GM06990 (cell line): ENCODE results near the gene KDM4B.

ENCODE experiments used
- DNase-seq: peaks from one replicate; pipeline ENCODE4 v3.0.0-alpha.2; 2011; ENCODE audit not compliant: insufficient read length; ENCODE audit errors: extremely low read depth
- H3K27me3 ChIP-seq: replicated peaks from 2 replicates; pipeline ENCODE4 v1.6.0; 2011; ENCODE audit warnings: low read length; ENCODE audit not compliant: control insufficient read depth, insufficient read depth
- H3K36me3 ChIP-seq: 2 replicates; pipeline ENCODE4 v1.5.1; 2011; ENCODE audit warnings: low read length; ENCODE audit not compliant: control insufficient read depth, insufficient read depth
- H3K4me3 ChIP-seq: replicated peaks from 2 replicates; pipeline ENCODE4 v1.5.1; 2011; ENCODE audit warnings: low read depth, mild to moderate bottlenecking, control low read depth, low read length
- CTCF ChIP-seq: IDR thresholded peaks from 2 replicates; pipeline ENCODE4 v1.5.1; 2011; ENCODE audit warnings: low read length, control low read depth, mild to moderate bottlenecking, inconsistent platforms; ENCODE audit not compliant: insufficient read depth, poor library complexity, severe bottlenecking

The KDM4B gene

GRCh38 chr19:5102520-5102919 is 133.6 kb downstream of the KDM4B start:
- no peak for DNase-seq
- H3K4me3 ChIP-seq, result no peak overlapping the region
- no peaks in the 10 kb centered on the region for H3K27me3 ChIP-seq
- no peak for TF ChIP-seq CTCF
- peaks cover 2% of the 10 kb centered on the region for H3K36me3 ChIP-seq

- H3K4me3 ChIP-seq, result no peak overlapping the region
- H3K36me3 ChIP-seq, result peaks cover 2% of the 10 kb centered on the region
- no peaks in the 10 kb centered on the region for H3K27me3 ChIP-seq
- DNase-seq, result no peak
- no peak for TF ChIP-seq CTCF
These were observed 134.3 kb downstream of the KDM4B start for GRCh38 chr19:5103061-5103701.

- no peaks in the 10 kb centered on the region for H3K27me3 ChIP-seq
- no peak for TF ChIP-seq CTCF
- no peak overlapping the region for H3K4me3 ChIP-seq
- peaks cover 2% of the 10 kb centered on the region for H3K36me3 ChIP-seq
- no peak for DNase-seq
These were observed 135.0 kb downstream of the KDM4B start for GRCh38 chr19:5103812-5104410.

GRCh38 chr19:5104871-5105351 is 136.0 kb downstream of the KDM4B start:
- no peak for TF ChIP-seq CTCF
- DNase-seq, result no peak
- H3K27me3 ChIP-seq, result no peaks in the 10 kb centered on the region
- H3K36me3 ChIP-seq, result peaks cover 2% of the 10 kb centered on the region
- no peak overlapping the region for H3K4me3 ChIP-seq

- no peak for DNase-seq
- no peaks in the 10 kb centered on the region for H3K27me3 ChIP-seq
- TF ChIP-seq CTCF, result no peak
- H3K36me3 ChIP-seq, result peaks cover 2% of the 10 kb centered on the region
- no peak overlapping the region for H3K4me3 ChIP-seq
These were observed 137.3 kb downstream of the KDM4B start for GRCh38 chr19:5106191-5106726.
